Mesenchymal stem cell (in vitro differentiated cells and primary cell): ENCODE results near the gene POLR3B.

Experiments
- DNase-seq: peaks from one replicate; pipeline ENCODE4 v3.0.0-alpha.2; 2013
- H2AFZ ChIP-seq: one replicate; pipeline ENCODE4 v1.6.1; 2013; ENCODE audit warnings: low read depth, mild to moderate bottlenecking, control low read depth, inconsistent platforms, low read length, moderate library complexity
- H2AK5ac ChIP-seq: 2 replicates; pipeline ENCODE4 v1.6.1; 2013; ENCODE audit warnings: low read length, moderate library complexity, mild to moderate bottlenecking, inconsistent platforms; ENCODE audit not compliant: severe bottlenecking
- H2BK120ac ChIP-seq: one replicate; pipeline ENCODE4 v1.6.1; 2013; ENCODE audit warnings: low read depth, mild to moderate bottlenecking, inconsistent platforms, low read length, moderate library complexity
- H2BK12ac ChIP-seq, 2 experiments: one replicate each; pipeline ENCODE4 v1.6.1; 2013; ENCODE audit warnings: inconsistent platforms in 2 of 2, low read length in 2 of 2, mild to moderate bottlenecking in 2 of 2, moderate library complexity in 2 of 2, control low read depth in 1 of 2
- H2BK15ac ChIP-seq: one replicate; pipeline ENCODE4 v1.6.1; 2013; ENCODE audit warnings: mild to moderate bottlenecking, low read depth, inconsistent platforms; ENCODE audit not compliant: poor library complexity, severe bottlenecking
- H2BK5ac ChIP-seq: 2 replicates; pipeline ENCODE4 v1.6.1; 2013; ENCODE audit warnings: low read depth, mild to moderate bottlenecking, low read length, control low read depth, inconsistent platforms; ENCODE audit not compliant: poor library complexity, severe bottlenecking
- H3K14ac ChIP-seq, 2 experiments: one replicate each; pipeline ENCODE4 v1.6.1; 2013; ENCODE audit warnings: inconsistent platforms in 2 of 2, low read length in 2 of 2, control low read depth in 1 of 2, mild to moderate bottlenecking in 1 of 2, moderate library complexity in 1 of 2
- H3K18ac ChIP-seq, 2 experiments: one replicate each; pipeline ENCODE4 v1.6.1; 2013; ENCODE audit warnings: inconsistent platforms in 2 of 2, low read length in 2 of 2, control low read depth in 1 of 2, low read depth in 1 of 2, mild to moderate bottlenecking in 1 of 2
- H3K23ac ChIP-seq, 2 experiments: one replicate each; pipeline ENCODE4 v1.6.1; 2013; ENCODE audit warnings: inconsistent platforms in 2 of 2, low read length in 2 of 2, mild to moderate bottlenecking in 2 of 2, moderate library complexity in 2 of 2, control low read depth in 1 of 2
- H3K27ac ChIP-seq: 2 replicates; pipeline ENCODE4 v1.5.1; 2013; ENCODE audit warnings: mild to moderate bottlenecking, moderate library complexity, low read length, control low read depth, inconsistent platforms; ENCODE audit not compliant: poor library complexity, severe bottlenecking
- H3K27me3 ChIP-seq, 2 experiments: 2 replicates each; pipeline versions ENCODE4 v1.6.1 to v1.7.0; 2013; ENCODE audit warnings: low read length in 2 of 2, mild to moderate bottlenecking in 2 of 2, moderate library complexity in 2 of 2, control low read depth in 1 of 2, inconsistent platforms in 1 of 2; ENCODE audit not compliant: control insufficient read depth in 1 of 2, insufficient read depth in 1 of 2
- H3K36me3 ChIP-seq, 2 experiments: 2 replicates each; pipeline versions ENCODE4 v1.6.1 to v1.7.0; 2013; ENCODE audit warnings: low read length in 2 of 2, control low read depth in 1 of 2, inconsistent platforms in 1 of 2, low read depth in 1 of 2, mild to moderate bottlenecking in 1 of 2; ENCODE audit not compliant: insufficient read depth in 2 of 2, control insufficient read depth in 1 of 2
- H3K4ac ChIP-seq, 2 experiments: one replicate each; pipeline ENCODE4 v1.6.1; 2013; ENCODE audit warnings: inconsistent platforms in 2 of 2, low read length in 2 of 2, mild to moderate bottlenecking in 2 of 2, moderate library complexity in 2 of 2, control low read depth in 1 of 2, low read depth in 1 of 2
- H3K4me1 ChIP-seq: 2 replicates; pipeline ENCODE4 v1.6.1; 2013; ENCODE audit warnings: low read depth, low read length, control low read depth; ENCODE audit not compliant: control insufficient read depth, insufficient read depth
- H3K4me2 ChIP-seq: 2 replicates; pipeline ENCODE4 v1.6.1; 2013; ENCODE audit warnings: low read length, mild to moderate bottlenecking, inconsistent platforms; ENCODE audit not compliant: poor library complexity, severe bottlenecking
- H3K4me3 ChIP-seq, 2 experiments: 2 replicates each; pipeline versions ENCODE4 v1.5.1 to v1.7.0; 2013; ENCODE audit warnings: low read length in 2 of 2, mild to moderate bottlenecking in 2 of 2, control low read depth in 1 of 2, low read depth in 1 of 2; ENCODE audit not compliant: insufficient read depth in 1 of 2
- H3K79me1 ChIP-seq: replicated peaks from 2 replicates; pipeline ENCODE4 v1.6.1; 2013; ENCODE audit warnings: mild to moderate bottlenecking, control low read depth, low read length, inconsistent platforms; ENCODE audit not compliant: poor library complexity, severe bottlenecking
- H3K9ac ChIP-seq: 2 replicates; pipeline ENCODE4 v1.7.0; 2013; ENCODE audit warnings: mild to moderate bottlenecking, low read length, moderate library complexity
- H3K9me3 ChIP-seq: 2 replicates; pipeline ENCODE4 v1.7.0; 2013; ENCODE audit warnings: mild to moderate bottlenecking, low read length; ENCODE audit not compliant: control insufficient read depth
- H4K8ac ChIP-seq: one replicate; pipeline ENCODE4 v1.6.1; 2013; ENCODE audit warnings: inconsistent platforms, mild to moderate bottlenecking, low read length, moderate library complexity
- H4K91ac ChIP-seq: one replicate; pipeline ENCODE4 v1.6.1; 2013; ENCODE audit warnings: mild to moderate bottlenecking, low read length, inconsistent platforms
- WGBS: methylation state at CpG from one replicate; pipeline ENCODE4 v1.1.7; 2013; ENCODE audit warnings: mixed read lengths; 5-methylcytosine and 5-hydroxymethylcytosine counted together

POLR3B gene

DNA sequence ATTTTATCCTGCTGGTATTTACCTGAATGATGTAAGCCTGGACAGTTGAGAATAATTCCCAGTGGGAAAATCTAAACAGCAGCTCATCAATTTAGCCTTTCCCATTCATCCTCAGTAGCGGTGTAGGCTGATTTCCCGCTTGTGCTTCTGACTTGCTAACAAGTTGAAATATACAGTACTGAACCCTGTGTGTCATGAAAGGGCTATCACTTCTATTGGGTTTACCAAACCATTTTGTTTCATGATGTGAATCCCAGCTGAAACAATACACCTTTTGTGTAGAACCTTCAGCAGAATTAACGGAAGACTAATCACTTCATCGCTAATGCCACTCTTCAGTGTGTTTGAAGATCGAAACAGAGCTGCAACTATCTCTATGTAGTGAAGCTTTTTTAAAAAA, 88.4 kb downstream of the POLR3B start:
- no peak overlapping the region for H3K27ac ChIP-seq
- no peak overlapping the region for H2BK5ac ChIP-seq
- no peak overlapping the region for H3K4ac ChIP-seq
- H3K36me3 ChIP-seq = peaks cover 2 to 39% of the 10 kb centered on the region in 2 experiments
- H3K27me3 ChIP-seq = no peaks in the 10 kb centered on the region
- H2BK15ac ChIP-seq = no peak overlapping the region
- WGBS = 100% methylated on average over 3 of the region's 5 CpGs
- no peaks in the 10 kb centered on the region for H3K4me1 ChIP-seq
- no peak overlapping the region for H3K23ac ChIP-seq
- peaks cover 1% of the 10 kb centered on the region for H3K79me1 ChIP-seq
- no peak overlapping the region for H4K8ac ChIP-seq
- no peaks in the 10 kb centered on the region for H3K9me3 ChIP-seq
- no peak overlapping the region for H3K18ac ChIP-seq
- H4K91ac ChIP-seq = no peak overlapping the region
- H3K4me2 ChIP-seq = no peak overlapping the region
- H3K14ac ChIP-seq = no peak overlapping the region
- no peak overlapping the region for H3K9ac ChIP-seq
- no peak overlapping the region for H2AFZ ChIP-seq
- H2AK5ac ChIP-seq = no peak overlapping the region
- no peak overlapping the region for H2BK12ac ChIP-seq
- H3K4me3 ChIP-seq = no peak overlapping the region
- DNase-seq = no peak
- H2BK120ac ChIP-seq = no peak overlapping the region

DNA sequence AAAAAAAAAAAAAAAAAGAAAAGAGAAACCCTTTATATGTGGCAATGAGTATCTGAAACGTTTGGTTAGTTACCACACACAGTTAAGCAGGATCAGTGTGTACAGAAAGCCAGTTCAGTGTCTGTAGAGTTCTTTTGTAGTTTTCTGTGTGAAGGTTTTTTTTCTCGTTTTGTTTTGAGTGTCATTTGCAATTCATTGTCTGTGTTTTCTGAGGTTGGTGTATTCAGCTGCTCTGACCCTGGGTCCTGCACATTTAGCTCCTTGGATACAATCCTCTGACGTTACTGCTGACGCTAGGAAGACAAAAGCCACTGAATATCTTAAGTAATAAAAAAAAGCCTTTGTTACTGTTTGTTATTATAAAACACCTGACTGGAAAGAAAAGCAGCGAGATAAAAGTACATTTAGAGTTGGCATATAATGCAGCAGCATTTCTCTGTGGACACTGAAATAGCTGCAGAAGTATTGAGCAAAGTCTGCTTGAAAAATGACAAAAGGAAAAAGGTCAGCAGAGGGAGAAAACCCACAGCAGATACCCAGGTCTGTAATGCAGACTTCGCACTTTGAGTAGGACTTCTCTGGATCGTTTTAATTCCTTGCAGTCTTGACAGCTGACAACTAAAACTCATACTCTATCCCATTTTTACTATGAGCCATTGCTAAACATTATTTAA, 89.0 kb downstream of the POLR3B start:
- H3K4me3 ChIP-seq = no peak overlapping the region

DNA sequence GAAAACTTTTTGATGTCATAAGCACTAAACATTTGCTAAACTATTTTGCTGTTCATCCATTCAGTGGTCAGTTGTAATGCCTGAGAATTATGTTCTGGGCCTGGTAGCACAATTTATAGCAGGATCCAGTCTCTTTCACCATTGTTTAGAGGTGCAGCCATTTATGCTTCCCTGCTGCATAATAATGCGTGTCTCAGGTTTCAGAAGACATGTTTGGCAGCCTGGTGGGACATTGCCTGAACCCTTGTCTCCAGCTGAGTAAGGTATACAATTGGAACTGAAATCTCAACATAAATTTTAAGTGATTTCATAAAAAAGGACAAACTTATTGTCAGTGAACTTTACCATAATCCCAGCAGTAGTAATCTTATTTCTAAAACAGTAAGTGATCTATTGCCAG, 94.8 kb downstream of the POLR3B start:
- no peak overlapping the region for H2BK12ac ChIP-seq
- H3K18ac ChIP-seq = no peak overlapping the region
- no peak overlapping the region for H3K4me3 ChIP-seq
- peaks cover 1% of the 10 kb centered on the region for H3K79me1 ChIP-seq
- no peak overlapping the region for H3K27ac ChIP-seq
- no peak overlapping the region for H4K8ac ChIP-seq
- no peak overlapping the region for H3K4ac ChIP-seq
- DNase-seq = no peak
- no peak overlapping the region for H3K23ac ChIP-seq
- H3K36me3 ChIP-seq = peaks cover 1 to 31% of the 10 kb centered on the region in 2 experiments
- no peaks in the 10 kb centered on the region for H3K4me1 ChIP-seq
- WGBS = 100% methylated on average over 1 of the region's 1 CpG
- no peak overlapping the region for H2AK5ac ChIP-seq
- H3K27me3 ChIP-seq = no peaks in the 10 kb centered on the region
- H2BK5ac ChIP-seq = no peak overlapping the region
- no peak overlapping the region for H2AFZ ChIP-seq
- no peak overlapping the region for H3K4me2 ChIP-seq
- H2BK15ac ChIP-seq = no peak overlapping the region
- H3K9me3 ChIP-seq = no peaks in the 10 kb centered on the region
- no peak overlapping the region for H3K9ac ChIP-seq
- H4K91ac ChIP-seq = no peak overlapping the region
- no peak overlapping the region for H2BK120ac ChIP-seq
- no peak overlapping the region for H3K14ac ChIP-seq

More for the DNA sequence above, 89.0 kb downstream of the POLR3B start:
- H2AFZ ChIP-seq = no peak overlapping the region
- no peak overlapping the region for H3K23ac ChIP-seq
- H4K91ac ChIP-seq = no peak overlapping the region
- no peaks in the 10 kb centered on the region for H3K4me1 ChIP-seq
- no peak overlapping the region for H3K27ac ChIP-seq
- H3K9me3 ChIP-seq = no peaks in the 10 kb centered on the region
- WGBS = 90% methylated on average over 3 of the region's 7 CpGs
- no peak overlapping the region for H3K14ac ChIP-seq
- no peak overlapping the region for H3K9ac ChIP-seq
- peaks cover 2 to 34% of the 10 kb centered on the region in 2 experiments for H3K36me3 ChIP-seq
- H2BK12ac ChIP-seq = no peak overlapping the region
- H2BK120ac ChIP-seq = no peak overlapping the region
- no peak overlapping the region for H2BK15ac ChIP-seq
- no peak overlapping the region for H2BK5ac ChIP-seq
- DNase-seq = no peak
- no peak overlapping the region for H3K4me2 ChIP-seq
- H2AK5ac ChIP-seq = no peak overlapping the region
- H4K8ac ChIP-seq = no peak overlapping the region
- H3K79me1 ChIP-seq = peaks cover 1% of the 10 kb centered on the region
- H3K4ac ChIP-seq = no peak overlapping the region
- no peaks in the 10 kb centered on the region for H3K27me3 ChIP-seq
- H3K18ac ChIP-seq = no peak overlapping the region

DNA sequence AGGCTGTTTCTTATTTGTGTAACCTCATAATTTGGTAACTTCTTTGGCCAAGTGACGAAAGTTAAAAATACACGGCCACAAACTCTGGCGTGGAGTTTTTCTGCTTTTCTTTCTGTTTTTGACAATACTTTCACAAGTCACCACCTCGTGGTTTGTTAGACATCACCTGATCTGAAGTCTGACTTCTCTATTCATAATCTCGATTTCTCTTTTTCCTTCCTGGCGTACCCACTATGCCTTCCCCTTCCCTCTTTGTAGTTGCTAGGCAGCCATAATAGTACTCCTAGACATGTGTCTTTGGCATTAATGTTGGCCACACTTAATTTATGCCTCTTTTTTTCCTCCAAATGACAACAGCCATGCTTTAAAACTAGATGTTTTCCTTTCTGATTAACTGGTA, 97.6 kb downstream of the POLR3B start:
- no peaks in the 10 kb centered on the region for H3K79me1 ChIP-seq
- no peak overlapping the region for H2BK15ac ChIP-seq
- H2AK5ac ChIP-seq = no peak overlapping the region
- no peaks in the 10 kb centered on the region for H3K4me1 ChIP-seq
- H3K4ac ChIP-seq = no peak overlapping the region
- H2BK5ac ChIP-seq = no peak overlapping the region
- no peak for DNase-seq
- no peak overlapping the region for H3K14ac ChIP-seq
- no peak overlapping the region for H2AFZ ChIP-seq
- H3K23ac ChIP-seq = no peak overlapping the region
- H2BK12ac ChIP-seq = no peak overlapping the region
- 97% methylated on average over 6 of the region's 6 CpGs for WGBS
- H3K9me3 ChIP-seq = no peaks in the 10 kb centered on the region
- no peak overlapping the region for H3K9ac ChIP-seq
- no peak overlapping the region for H4K8ac ChIP-seq
- no peak overlapping the region for H3K27ac ChIP-seq
- no peak overlapping the region for H3K4me3 ChIP-seq
- no peaks in the 10 kb centered on the region for H3K27me3 ChIP-seq
- no peak overlapping the region for H3K18ac ChIP-seq
- H3K4me2 ChIP-seq = no peak overlapping the region
- H2BK120ac ChIP-seq = no peak overlapping the region
- peaks cover 2 to 44% of the 10 kb centered on the region in 2 experiments for H3K36me3 ChIP-seq
- H4K91ac ChIP-seq = no peak overlapping the region
